Bronchial epithelial cell (primary cell): Measurements from ENCODE around the gene TMEM259. TPM values are rescaled to one million over a fixed set of nuclear protein-coding genes. Genes with fewer than 3 reads are reported as not detected.
A peak's percentile ranks its signal among the peaks of the same experiment; 100 is the strongest.
"Not testable (repeated sequence)": the region's sequence is repeated elsewhere in the genome, so short reads cannot be mapped to it uniquely, and the experiment has no call there.

ENCODE experiments used
- DNase-seq: peaks from one replicate; pipeline ENCODE4 v3.0.0-alpha.2; 2010; ENCODE audit warnings: low read depth
- FAIRE-seq: peaks from 2 replicates; lab custom pipeline; 2011; peaks lifted over from hg19 to GRCh38; lab: Jason Lieb, UNC
- H3K27me3 ChIP-seq: 2 replicates; pipeline ENCODE4 v1.5.1; 2011; ENCODE audit warnings: low read length; ENCODE audit not compliant: control insufficient read depth, insufficient read depth
- H3K36me3 ChIP-seq: 2 replicates; pipeline ENCODE4 v1.5.1; 2011; ENCODE audit warnings: low read length; ENCODE audit not compliant: control insufficient read depth, insufficient read depth
- H3K4me3 ChIP-seq: 2 replicates; pipeline ENCODE4 v1.5.1; 2011; ENCODE audit warnings: mild to moderate bottlenecking, low read depth, low read length, control low read depth
- total RNA-seq: library from RNA; depleted of rRNA; stranded (reverse); fragments of >200 nt; gene quantifications from 2 replicates; pipeline ENCODE4 v1.2.1, GENCODE V29; 2014
- TF ChIP-seq, protein P1 (sequence below): IDR thresholded peaks from 2 replicates; pipeline ENCODE4 v1.5.1; 2011; ENCODE audit warnings: mild to moderate bottlenecking, moderate library complexity, low read length, control low read depth, inconsistent platforms; ENCODE audit not compliant: insufficient read depth, severe bottlenecking

Gene TMEM259
- total RNA-seq, 1 donor from 2014 or later = 54.8 TPM

DNA sequence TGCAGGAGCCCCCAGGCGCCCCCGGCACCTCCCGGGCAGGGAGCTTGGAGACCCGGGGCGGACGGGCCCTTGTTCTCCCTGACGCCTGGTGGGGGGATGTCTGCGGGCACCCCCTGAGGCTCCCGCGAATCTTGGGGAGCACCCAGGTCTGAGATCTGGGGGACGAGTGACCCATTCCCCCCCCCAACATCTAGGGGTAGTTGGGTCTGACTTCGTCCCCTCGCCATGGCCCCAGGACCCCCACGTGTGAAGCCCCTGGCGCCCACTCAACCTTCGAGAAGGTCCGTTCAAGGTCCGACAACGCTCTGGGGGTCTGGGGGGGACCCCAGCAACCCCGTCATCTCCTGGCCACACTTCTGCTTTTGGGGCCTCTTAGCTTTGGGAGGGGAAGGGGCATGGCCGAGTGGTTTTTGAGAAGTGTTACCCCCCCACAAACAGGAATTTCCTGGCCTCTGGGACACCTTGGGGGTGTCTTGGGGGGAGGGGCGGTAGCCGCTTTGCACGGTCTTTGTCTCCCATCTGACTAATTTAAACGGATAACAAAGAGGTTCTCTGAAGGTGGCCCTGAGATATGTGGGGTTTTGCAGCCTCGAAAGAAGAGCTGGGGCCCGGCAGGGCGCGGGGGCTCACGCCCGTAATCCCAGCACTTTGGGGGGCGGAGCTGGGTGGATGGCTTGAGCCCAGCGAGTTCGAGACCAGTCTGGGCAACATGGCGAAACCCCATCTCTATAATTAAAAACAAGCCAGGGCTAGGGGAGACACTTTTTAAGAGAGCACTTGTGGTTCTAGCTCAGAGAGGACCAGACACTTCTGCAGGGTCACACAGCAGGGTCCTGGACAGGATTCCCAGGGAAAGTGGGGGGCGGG is 6.1 kb upstream of the TMEM259 start:
- H3K4me3 ChIP-seq = peak overlapping the region; percentile 96
- TF ChIP-seq, protein P1, sequence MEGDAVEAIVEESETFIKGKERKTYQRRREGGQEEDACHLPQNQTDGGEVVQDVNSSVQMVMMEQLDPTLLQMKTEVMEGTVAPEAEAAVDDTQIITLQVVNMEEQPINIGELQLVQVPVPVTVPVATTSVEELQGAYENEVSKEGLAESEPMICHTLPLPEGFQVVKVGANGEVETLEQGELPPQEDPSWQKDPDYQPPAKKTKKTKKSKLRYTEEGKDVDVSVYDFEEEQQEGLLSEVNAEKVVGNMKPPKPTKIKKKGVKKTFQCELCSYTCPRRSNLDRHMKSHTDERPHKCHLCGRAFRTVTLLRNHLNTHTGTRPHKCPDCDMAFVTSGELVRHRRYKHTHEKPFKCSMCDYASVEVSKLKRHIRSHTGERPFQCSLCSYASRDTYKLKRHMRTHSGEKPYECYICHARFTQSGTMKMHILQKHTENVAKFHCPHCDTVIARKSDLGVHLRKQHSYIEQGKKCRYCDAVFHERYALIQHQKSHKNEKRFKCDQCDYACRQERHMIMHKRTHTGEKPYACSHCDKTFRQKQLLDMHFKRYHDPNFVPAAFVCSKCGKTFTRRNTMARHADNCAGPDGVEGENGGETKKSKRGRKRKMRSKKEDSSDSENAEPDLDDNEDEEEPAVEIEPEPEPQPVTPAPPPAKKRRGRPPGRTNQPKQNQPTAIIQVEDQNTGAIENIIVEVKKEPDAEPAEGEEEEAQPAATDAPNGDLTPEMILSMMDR = no peak
- no peaks in the 10 kb centered on the region for H3K27me3 ChIP-seq
- FAIRE-seq (no peak), DNase-seq (peak; percentile 13)
- H3K36me3 ChIP-seq = peaks cover 9% of the 10 kb centered on the region

DNA sequence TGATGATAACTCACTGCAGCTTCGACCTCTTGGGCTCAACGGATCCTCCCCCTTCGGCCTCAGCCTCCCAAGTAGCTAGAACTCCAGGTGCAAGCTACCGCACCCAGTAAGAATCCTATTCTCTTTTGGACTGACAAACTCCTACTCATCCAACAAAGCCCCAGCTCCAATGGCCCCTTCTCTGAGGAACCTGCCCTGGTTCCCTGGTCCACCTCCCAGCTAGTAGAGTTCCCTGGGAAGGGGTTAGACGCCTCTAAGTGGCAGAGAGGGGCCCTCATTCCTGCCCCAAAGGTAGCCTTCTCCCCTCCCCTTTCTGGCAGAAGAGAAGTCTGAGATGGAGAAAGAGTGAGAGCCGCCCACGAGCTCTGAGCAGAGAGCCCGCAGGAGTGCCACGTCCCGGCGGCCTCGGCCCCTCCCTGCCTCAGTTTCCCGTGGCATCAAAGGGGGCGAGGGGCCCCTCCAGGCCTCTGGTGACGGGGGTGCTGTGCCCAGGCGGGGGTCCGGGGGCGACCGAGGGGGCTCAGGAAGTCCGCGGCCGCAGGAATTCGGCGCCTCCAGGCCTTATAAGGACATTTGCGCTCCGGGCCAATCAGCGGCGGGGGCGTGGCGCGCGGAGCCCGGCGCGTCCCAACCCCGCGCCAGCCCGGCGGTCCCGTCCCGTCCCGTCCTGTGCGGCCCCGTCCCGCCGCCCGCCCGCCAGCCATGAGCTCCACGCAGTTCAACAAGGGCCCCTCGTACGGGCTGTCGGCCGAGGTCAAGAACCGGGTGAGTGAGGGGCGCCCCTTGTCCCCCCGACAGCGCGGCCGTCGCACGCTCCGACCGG is 5.2 kb upstream of the TMEM259 start, which contains the start of gene CNN2:
Gene CNN2, plus strand, starts transcription at position 649 of the 823 bp plus-strand sequence. Its CDS starts 54 bp downstream, at position 703.
- FAIRE-seq (no peak), DNase-seq (peak; percentile 38)
- peaks cover 7% of the 10 kb centered on the region for H3K36me3 ChIP-seq
- TF ChIP-seq, protein P1 = no peak
- H3K4me3 ChIP-seq = peak within 1 kb of the TSS; percentile 96
- no peaks in the 10 kb centered on the region for H3K27me3 ChIP-seq

DNA sequence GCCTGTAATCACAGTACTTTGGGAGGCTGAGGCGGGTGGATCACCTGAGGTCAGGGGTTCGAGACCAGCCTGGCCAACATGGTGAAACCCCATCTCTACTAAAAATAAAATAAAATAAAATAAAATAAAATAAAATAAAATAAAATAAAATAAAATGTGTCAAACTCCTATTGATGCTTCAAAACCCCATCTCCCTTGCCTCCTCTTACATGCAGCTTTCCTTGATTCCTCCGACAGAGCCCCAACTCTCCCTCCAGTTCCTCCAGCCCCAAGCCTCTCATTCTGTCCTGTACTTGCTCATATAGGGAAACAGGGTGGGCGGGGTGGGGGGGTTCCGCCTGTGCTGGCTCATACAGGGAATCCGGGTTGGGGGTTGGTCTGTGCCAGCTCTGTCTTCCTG is 4.2 kb upstream of the TMEM259 start:
- FAIRE-seq, H3K27me3 ChIP-seq, H3K36me3 ChIP-seq, DNase-seq, H3K4me3 ChIP-seq: not testable (repeated sequence)

DNA sequence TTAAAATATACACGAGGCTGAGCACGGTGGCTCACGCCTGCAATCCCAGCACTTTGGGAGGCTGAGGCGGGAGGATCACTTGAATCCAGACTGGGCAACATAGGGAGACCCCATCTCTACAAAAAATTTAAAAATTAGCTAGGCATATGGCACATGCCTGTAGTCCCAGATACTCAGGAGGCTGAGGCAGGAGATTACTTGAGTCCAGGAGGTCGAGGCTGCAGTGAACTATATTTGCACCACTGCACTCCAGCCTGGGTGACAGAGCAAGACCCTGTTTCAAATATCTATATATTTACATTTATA is 2.9 kb upstream of the TMEM259 start:
- FAIRE-seq, H3K36me3 ChIP-seq, H3K27me3 ChIP-seq, H3K4me3 ChIP-seq, DNase-seq: not testable (repeated sequence)

GRCh38 chr19:1019980-1020867 is 699 bp downstream of the TMEM259 start:
- DNase-seq = no peak
- FAIRE-seq = no peak
- TF ChIP-seq, protein P1 = no peak
- Histone ChIP-seq H3K36me3 (peaks cover 11% of the 10 kb centered on the region), H3K4me3 (peak overlapping the region; percentile 74), H3K27me3 (no peaks in the 10 kb centered on the region)

- Histone ChIP-seq H3K4me3 (peak overlapping the region; percentile 74), H3K27me3 (no peaks in the 10 kb centered on the region), H3K36me3 (peaks cover 14% of the 10 kb centered on the region)
- no peak for DNase-seq
- FAIRE-seq = no peak
- TF ChIP-seq, protein P1 = no peak
Observed at GRCh38 chr19:1019616-1019961, 1.3 kb downstream of the TMEM259 start.
